GM18517 (cell line): ENCODE data around the gene ARHGAP6.
"Not testable (repeated sequence)": the region's sequence is repeated elsewhere in the genome, so short reads cannot be mapped to it uniquely, and the experiment has no call there.

Source experiments
- ATAC-seq: cut with Tn5 transposase; IDR thresholded peaks from one replicate; pipeline ENCODE4 v1.9.1; 2021; ENCODE audit warnings: mild to moderate bottlenecking, moderate library complexity; ENCODE audit not compliant: unreplicated experiment

ARHGAP6 gene

GRCh38 chrX:11533199-11533651 lies 132.5 kb downstream of the ARHGAP6 start:
- ATAC-seq, result peak; percentile 91

GRCh38 chrX:11532291-11533078 lies 133.2 kb downstream of the ARHGAP6 start:
- no peak for ATAC-seq

GRCh38 chrX:11531226-11531625 lies 134.5 kb downstream of the ARHGAP6 start:
- no peak for ATAC-seq

- no peak for ATAC-seq
These were observed 135.1 kb downstream of the ARHGAP6 start for GRCh38 chrX:11530621-11531020.

GRCh38 chrX:11528623-11529022 lies 137.1 kb downstream of the ARHGAP6 start:
- no peak for ATAC-seq

- no peak for ATAC-seq
These were observed 140.0 kb downstream of the ARHGAP6 start for GRCh38 chrX:11525685-11526084.

DNA sequence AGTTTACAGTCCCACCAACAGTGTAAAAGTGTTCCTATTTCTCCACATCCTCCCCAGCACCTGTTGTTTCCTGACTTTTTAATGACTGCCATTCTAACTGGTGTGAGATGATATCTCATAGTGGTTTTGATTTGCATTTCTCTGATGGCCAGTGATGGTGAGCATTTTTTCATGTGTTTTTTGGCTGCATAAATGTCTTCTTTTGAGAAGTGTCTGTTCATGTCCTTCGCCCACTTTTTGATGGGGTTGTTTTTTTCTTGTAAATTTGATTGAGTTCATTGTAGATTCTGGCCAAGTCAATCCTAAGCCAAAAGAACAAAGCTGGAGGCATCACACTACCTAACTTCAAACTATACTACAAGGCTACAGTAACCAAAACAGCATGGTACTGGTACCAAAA lies 146.5 kb downstream of the ARHGAP6 start:
- not testable (repeated sequence) for ATAC-seq

DNA sequence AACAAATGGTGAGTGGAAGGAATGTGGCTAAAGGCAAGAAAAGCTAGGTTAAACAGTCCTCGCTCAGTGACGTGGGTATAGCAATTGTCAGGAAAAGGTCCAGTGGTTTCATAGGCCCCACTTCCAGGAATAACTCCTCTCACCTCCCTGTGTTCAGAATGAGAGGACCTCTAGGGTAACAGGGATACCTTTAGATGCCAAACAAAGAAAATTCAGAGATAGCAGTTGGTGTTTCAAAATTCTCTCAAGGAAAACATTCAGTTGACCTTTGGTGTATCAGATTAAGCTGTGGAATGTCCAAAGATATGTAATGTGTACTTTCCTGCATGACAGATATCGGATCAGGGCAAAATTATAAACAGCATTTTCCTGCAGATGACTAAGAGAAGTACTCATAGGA lies 155.9 kb downstream of the ARHGAP6 start:
- ATAC-seq, result no peak

- no peak for ATAC-seq
These were observed 161.5 kb downstream of the ARHGAP6 start for GRCh38 chrX:11504234-11504633.

DNA sequence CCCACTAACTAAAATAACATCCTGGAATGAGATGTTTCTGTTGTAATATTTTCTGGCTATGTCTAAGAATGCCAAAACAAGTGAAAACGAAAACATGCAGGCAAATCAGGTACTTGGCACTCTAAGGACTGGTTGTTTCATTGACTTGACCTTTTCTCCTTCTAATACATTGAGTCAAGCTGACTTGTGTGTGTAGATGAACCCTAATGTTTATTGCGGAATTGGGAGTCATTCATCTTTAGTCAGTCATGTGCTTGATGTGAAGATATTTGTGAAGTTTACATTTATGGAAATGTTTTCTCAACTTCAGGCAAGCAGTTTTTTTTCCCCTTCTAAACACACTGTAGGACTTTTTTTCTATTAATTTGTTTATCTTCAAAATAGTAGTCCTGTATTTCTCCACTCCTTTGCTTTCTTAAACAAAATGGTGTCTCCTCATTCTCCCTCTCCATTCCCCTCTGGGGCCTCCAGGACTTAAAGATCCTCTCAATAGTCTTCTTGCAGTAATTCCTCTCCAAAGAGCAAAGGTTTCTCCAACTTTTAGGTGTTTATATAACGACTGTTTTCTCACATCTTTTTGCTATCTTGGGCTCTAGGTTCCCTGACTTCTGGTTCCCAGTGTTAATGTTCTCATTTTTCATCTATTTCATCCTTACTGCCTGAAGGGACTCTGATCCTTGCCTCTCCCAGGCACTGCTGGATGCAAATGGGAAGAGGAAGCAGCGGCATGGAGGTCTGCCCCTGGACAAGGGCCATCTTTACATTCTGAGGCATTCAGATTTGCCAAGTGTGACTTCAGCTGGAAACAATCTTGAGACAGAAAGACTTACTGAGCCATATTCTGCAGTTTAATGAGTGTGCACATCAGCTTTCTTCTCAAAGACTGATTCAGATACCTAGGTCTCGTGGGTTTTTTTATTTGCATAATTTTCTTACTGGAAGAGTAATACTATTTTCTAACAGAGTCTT lies 166.4 kb downstream of the ARHGAP6 start:
- no peak for ATAC-seq

GRCh38 chrX:11491375-11491774 lies 174.3 kb downstream of the ARHGAP6 start:
- not testable (repeated sequence) for ATAC-seq

DNA sequence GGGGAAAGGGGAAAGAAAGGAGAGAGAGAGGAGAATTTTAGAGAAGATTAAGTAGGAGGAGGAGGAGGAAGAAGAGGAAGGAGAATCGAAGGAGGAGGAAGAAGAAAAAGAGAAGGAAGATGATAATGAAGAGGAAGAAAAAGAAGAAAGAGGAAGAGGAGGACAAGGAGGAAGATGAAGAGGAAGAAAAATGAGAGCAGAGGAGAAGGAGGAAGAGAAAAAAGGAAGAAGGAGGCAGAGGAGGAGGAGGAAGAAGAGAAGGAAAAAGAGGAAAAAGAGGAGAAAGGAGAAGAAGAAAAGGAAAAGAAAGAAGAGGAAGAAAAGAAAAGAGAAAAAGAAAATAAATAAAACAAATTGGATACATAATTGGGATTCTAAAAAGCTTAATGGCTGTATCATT lies 181.4 kb downstream of the ARHGAP6 start:
- no peak for ATAC-seq

GRCh38 chrX:11481035-11481434 lies 184.7 kb downstream of the ARHGAP6 start:
- no peak for ATAC-seq

DNA sequence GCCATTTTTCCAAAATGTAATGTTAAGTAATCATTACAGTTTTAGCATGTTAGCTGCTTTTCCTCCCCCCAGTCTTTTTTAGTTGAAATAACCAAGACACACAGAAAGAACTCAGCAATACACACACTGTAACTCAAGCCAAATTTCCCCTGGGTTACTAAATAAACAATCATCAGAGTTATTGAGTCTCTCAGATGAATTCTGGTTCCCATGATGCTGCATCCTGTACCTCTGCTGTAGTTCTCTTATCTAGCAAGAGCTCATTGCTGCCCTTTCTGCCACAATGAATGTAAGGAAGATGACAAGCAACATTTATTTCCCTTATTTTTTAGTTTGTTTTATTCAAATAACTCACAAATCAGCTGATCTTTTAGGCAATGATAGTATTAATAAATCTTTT lies 185.1 kb downstream of the ARHGAP6 start:
- ATAC-seq, result no peak

- no peak for ATAC-seq
These were observed 186.8 kb downstream of the ARHGAP6 start for GRCh38 chrX:11478911-11479310.

GRCh38 chrX:11478026-11478425 lies 187.7 kb downstream of the ARHGAP6 start:
- no peak for ATAC-seq

DNA sequence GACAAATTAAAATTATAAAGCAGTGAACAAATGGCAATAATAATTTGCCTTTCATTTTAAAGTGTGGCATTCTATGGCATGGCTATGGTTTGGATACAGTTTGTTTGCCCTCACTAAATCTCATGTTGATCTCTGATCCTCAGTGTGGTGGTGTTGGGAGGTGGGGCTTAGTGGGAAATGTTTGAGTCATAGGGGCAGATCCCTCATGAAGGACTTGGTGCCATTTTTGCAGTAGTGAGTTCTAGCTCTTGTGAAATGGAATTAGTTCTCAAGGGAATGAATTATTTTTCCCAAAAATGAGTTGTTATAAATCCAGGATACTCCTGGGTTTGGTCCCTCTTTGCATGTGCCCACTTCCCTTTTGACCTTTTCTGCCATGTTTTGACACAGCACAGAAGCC lies 191.1 kb downstream of the ARHGAP6 start:
- no peak for ATAC-seq

DNA sequence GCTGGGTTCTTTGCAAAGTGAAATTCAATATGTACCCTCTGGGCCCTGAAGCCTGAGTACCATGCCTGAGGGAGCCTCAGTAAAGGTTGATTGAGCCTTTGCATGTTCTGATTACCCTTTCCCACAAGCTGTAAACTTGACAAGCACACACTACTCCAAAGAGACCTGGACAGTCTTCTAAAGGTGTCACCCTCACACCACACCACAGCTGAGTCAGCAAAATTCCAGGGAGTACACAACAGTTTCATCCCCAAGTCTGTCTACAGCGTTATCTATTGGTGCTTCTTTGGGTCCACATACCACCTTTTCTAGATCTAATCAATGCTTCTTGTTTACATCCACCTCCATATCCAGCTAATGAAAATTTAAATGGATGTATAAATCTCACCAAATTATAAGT lies 191.7 kb downstream of the ARHGAP6 start:
- ATAC-seq, result no peak

DNA sequence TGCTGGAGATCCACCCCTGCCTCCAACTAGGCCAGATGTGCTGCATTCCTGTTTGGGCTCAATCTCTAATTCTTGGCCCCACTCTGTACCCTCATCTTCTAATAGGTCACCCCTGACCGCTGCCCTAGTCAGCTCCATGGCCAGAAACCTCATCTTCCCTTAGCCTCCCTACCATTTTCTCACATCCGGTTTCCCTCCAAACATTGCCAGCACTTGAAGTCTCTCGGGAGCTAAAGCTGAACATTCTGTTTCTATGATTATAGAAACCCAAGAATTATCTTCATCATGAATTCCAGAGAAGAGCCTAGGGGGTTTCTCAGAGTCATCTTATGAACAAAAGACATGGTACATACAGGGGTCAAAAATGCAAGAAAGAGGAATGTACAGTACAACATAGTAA lies 192.8 kb downstream of the ARHGAP6 start:
- no peak for ATAC-seq

DNA sequence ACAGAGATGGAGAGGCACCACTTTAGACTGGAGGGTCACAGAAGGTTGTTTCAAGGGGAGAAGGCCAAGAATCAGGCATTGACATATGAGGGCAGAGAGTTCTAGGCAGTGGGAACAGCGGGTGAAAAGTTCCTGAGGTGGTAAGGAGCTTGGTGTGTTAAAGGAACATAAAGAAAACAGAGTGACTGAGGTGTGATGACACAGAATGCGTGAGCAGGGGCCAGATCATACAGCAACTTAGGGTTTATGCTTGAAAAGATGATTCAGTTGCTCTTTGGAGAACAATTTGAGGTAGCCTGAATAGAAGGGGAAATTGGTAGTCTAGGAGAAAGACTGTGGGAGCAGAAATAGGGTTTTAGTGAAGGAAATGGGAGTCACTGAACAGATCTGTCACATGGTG lies 193.3 kb downstream of the ARHGAP6 start:
- ATAC-seq, result no peak

DNA sequence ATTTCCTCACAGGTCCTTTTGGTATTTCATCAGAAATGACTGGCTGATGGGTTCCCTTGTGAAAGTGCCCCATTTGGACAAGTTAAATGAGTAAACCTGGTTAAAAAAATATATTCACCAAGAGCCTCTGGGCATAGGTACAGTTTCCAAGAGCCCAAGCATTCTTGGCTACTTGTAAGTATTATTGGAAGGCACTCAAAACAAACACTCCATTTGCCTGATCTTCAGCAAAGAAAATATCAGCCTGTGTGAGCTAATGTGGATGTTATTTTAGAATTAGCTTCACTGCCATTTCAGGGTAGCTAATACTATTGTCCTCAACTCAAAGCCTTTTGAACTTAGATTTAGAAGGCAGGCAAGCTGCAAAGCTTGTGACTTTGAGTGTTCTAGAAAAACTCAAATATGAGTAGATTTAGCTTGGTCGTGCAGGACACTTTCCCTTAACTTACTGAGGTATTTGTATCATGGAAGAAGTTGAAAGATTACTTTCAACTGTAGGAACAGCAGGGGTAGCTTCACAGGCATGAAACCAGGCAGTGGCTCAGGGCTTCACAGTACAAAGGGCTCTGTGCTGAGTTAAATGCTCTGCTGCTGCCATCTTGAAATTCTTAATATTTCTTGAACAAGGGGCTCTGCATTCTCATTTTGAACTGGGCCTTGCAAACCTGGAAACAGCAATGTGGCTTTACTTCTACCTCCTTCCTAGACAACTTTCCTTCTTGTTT lies 195.3 kb downstream of the ARHGAP6 start:
- ATAC-seq, result no peak
